IMR-90 (cell line): ENCODE data around the gene HYAL4. TPM values are rescaled to one million over a fixed set of nuclear protein-coding genes. Genes with fewer than 3 reads are reported as not detected.
"Not testable (repeated sequence)": the region's sequence is repeated elsewhere in the genome, so short reads cannot be mapped to it uniquely, and the experiment has no call there.

Experiments
- ATAC-seq: fragments of 200-7000 bp; cut with Tn5 transposase; 2 replicates; pipeline ENCODE4 v1.9.1; 2020; ENCODE audit warnings: low read depth, mild to moderate bottlenecking, moderate library complexity
- BruUV-seq: library from RNA; stranded (reverse); fragments of 400-500 nt; replicated peaks from 2 replicates; lab custom pipeline; 2021; lab: Mats Ljungman, UMichigan
- CTCF ChIA-PET: fragments of 300-600 bp; formaldehyde crosslinking; extraction: SDS; loops from one replicate; lab custom pipeline; 2021; ENCODE audit warnings: antibody characterized with exemption; lab: Yijun Ruan, JAX
- POLR2A ChIA-PET: fragments of 300-600 bp; sonication (Branson Sonifier 250); formaldehyde crosslinking; loops from one replicate; lab custom pipeline; 2022; ENCODE audit warnings: antibody characterized with exemption; ENCODE audit not compliant: unreplicated experiment; lab: Charles Lee
- DNase-seq: peaks from one replicate; pipeline ENCODE4 v3.0.0; 2013
- H2AFZ ChIP-seq: replicated peaks from 2 replicates; pipeline ENCODE3; 2013; ENCODE audit warnings: low read length, mild to moderate bottlenecking; ENCODE audit not compliant: poor library complexity
- H2AK5ac ChIP-seq: 2 replicates; pipeline ENCODE4 v1.6.1; 2013; ENCODE audit warnings: low read depth, low read length, inconsistent platforms
- H2AK9ac ChIP-seq: replicated peaks from 2 replicates; pipeline ENCODE3; 2013; ENCODE audit warnings: mild to moderate bottlenecking, low read depth, low read length, moderate library complexity; ENCODE audit not compliant: poor library complexity
- H2BK120ac ChIP-seq: 2 replicates; pipeline ENCODE4 v1.6.1; 2013; ENCODE audit warnings: low read depth, low read length, inconsistent platforms
- H2BK15ac ChIP-seq: 3 replicates; pipeline ENCODE4 v1.6.1; 2013; ENCODE audit warnings: low read depth, low read length, inconsistent platforms
- H2BK20ac ChIP-seq: 2 replicates; pipeline ENCODE4 v1.6.1; 2013; ENCODE audit warnings: low read depth, mild to moderate bottlenecking, inconsistent platforms, low read length, moderate library complexity
- H2BK5ac ChIP-seq: 2 replicates; pipeline ENCODE4 v1.6.1; 2013; ENCODE audit warnings: mild to moderate bottlenecking, low read depth, low read length, inconsistent platforms; ENCODE audit not compliant: poor library complexity, severe bottlenecking
- H3K14ac ChIP-seq: replicated peaks from 2 replicates; pipeline ENCODE4 v1.6.1; 2013; ENCODE audit warnings: low read depth, low read length, inconsistent platforms
- H3K18ac ChIP-seq: 2 replicates; pipeline ENCODE4 v1.6.1; 2013; ENCODE audit warnings: low read depth, low read length, control low read depth
- H3K23ac ChIP-seq: 2 replicates; pipeline ENCODE4 v1.6.1; 2013; ENCODE audit warnings: low read depth, low read length, inconsistent platforms
- H3K27ac ChIP-seq: 2 replicates; pipeline ENCODE4 v1.5.1; 2013; ENCODE audit warnings: mild to moderate bottlenecking, control low read depth, low read length; ENCODE audit not compliant: insufficient read depth
- H3K27me3 ChIP-seq: 2 replicates; pipeline ENCODE4 v1.6.1; 2013; ENCODE audit warnings: low read length; ENCODE audit not compliant: control insufficient read depth, insufficient read depth
- H3K36me3 ChIP-seq: 2 replicates; pipeline ENCODE4 v1.6.1; 2013; ENCODE audit warnings: low read length, mixed read lengths; ENCODE audit not compliant: control insufficient read depth, insufficient read depth
- H3K4ac ChIP-seq: 2 replicates; pipeline ENCODE4 v1.6.1; 2013; ENCODE audit warnings: low read depth, low read length, inconsistent platforms
- H3K4me1 ChIP-seq: 2 replicates; pipeline ENCODE4 v1.6.1; 2013; ENCODE audit warnings: low read length, mixed read lengths; ENCODE audit not compliant: control insufficient read depth, insufficient read depth
- H3K4me2 ChIP-seq: 2 replicates; pipeline ENCODE4 v1.6.1; 2013; ENCODE audit warnings: low read depth, mild to moderate bottlenecking, control low read depth, low read length, moderate library complexity
- H3K4me3 ChIP-seq: 2 replicates; pipeline ENCODE4 v1.5.1; 2013; ENCODE audit warnings: low read depth, mild to moderate bottlenecking, control low read depth, low read length, moderate library complexity; ENCODE audit not compliant: insufficient read depth
- H3K56ac ChIP-seq: 2 replicates; pipeline ENCODE4 v1.6.1; 2013; ENCODE audit warnings: low read length, inconsistent platforms; ENCODE audit not compliant: insufficient read depth; ENCODE audit errors: extremely low read depth
- H3K79me1 ChIP-seq, 2 experiments: 2 replicates each; pipeline ENCODE4 v1.6.1; 2013; ENCODE audit warnings: low read length in 2 of 2, inconsistent platforms in 1 of 2, low read depth in 1 of 2
- H3K9ac ChIP-seq: 2 replicates; pipeline ENCODE4 v1.6.1; 2013; ENCODE audit warnings: low read depth, low read length, control low read depth
- H3K9me1 ChIP-seq: 2 replicates; pipeline ENCODE4 v1.6.1; 2013; ENCODE audit warnings: low read length, inconsistent platforms; ENCODE audit not compliant: insufficient read depth
- H3K9me3 ChIP-seq: 2 replicates; pipeline ENCODE4 v1.6.1; 2013; ENCODE audit warnings: low read length; ENCODE audit not compliant: control insufficient read depth, insufficient read depth
- H4K20me1 ChIP-seq: 2 replicates; pipeline ENCODE4 v1.6.1; 2013; ENCODE audit warnings: low read length, inconsistent platforms; ENCODE audit not compliant: insufficient read depth
- H4K5ac ChIP-seq: 2 replicates; pipeline ENCODE4 v1.6.1; 2013; ENCODE audit warnings: mild to moderate bottlenecking, low read depth, low read length, control low read depth
- H4K8ac ChIP-seq, 2 experiments: 2 replicates each; pipeline ENCODE4 v1.6.1; 2013; ENCODE audit warnings: low read depth in 2 of 2, low read length in 2 of 2, control low read depth in 1 of 2, inconsistent platforms in 1 of 2
- H4K91ac ChIP-seq: 2 replicates; pipeline ENCODE4 v1.6.1; 2013; ENCODE audit warnings: low read depth, low read length, inconsistent platforms; ENCODE audit not compliant: insufficient read depth
- WGBS, 2 experiments: methylation state at CpG; one replicate each; pipeline versions ENCODE4 v1.1.5 to v1.1.7; 2013; ENCODE audit warnings: missing lambda C conversion rate in 2 of 2; ENCODE audit not compliant: insufficient read length in 1 of 2; ENCODE audit errors: extremely low coverage in 2 of 2; 5-methylcytosine and 5-hydroxymethylcytosine counted together
- dilution Hi-C: fragments of 300-500 bp; cut with HindIII; formaldehyde crosslinking; loops from one replicate; pipeline ENCODE4 v1.14.3; 2018; ENCODE audit warnings: low sequenced_read_pairs; ENCODE audit not compliant: unreplicated experiment
- in situ Hi-C: fragments of 300-500 bp; cut with MboI; formaldehyde crosslinking; loops from 3 replicates; pipeline ENCODE4 v1.14.3; 2019; ENCODE audit warnings: low sequenced_read_pairs, inconsistent platforms, mixed read lengths
- intact Hi-C: fragments of 100-400 bp; cut with micrococcal nuclease; formaldehyde crosslinking; loops from 2 replicates; pipeline ENCODE4 v1.10.0; 2022
- polyA plus RNA-seq, 3 experiments: library from polyadenylated mRNA; depleted of rRNA; stranded (reverse); fragments of >200 nt; gene quantifications; 2 replicates each; pipeline ENCODE4 v1.2.3, GENCODE V29; 2012; ENCODE audit warnings: low replicate concordance in 1 of 3
- total RNA-seq: library from RNA; depleted of rRNA; stranded (reverse); fragments of >200 nt; gene quantifications from 2 replicates; pipeline ENCODE4 v1.2.3, GENCODE V29; 2012

HYAL4 gene
- total and polyA plus RNA-seq, 2 of the 4 experiments (the other 2 are of a cell fraction) = not detected

- WGBS, 2 experiments = no CpG with 5 or more reads among the region's 5 CpGs
- H3K36me3 ChIP-seq, H4K91ac ChIP-seq, dilution Hi-C loops, H3K4ac ChIP-seq, BruUV-seq, H2BK5ac ChIP-seq, H3K27me3 ChIP-seq, H2AK9ac ChIP-seq, H3K18ac ChIP-seq, H3K79me1 ChIP-seq, H4K8ac ChIP-seq, H3K56ac ChIP-seq, H3K4me3 ChIP-seq, H3K4me2 ChIP-seq, H2BK120ac ChIP-seq, DNase-seq, intact Hi-C loops, H2AFZ ChIP-seq, H2AK5ac ChIP-seq, H3K9me3 ChIP-seq, CTCF ChIA-PET, H3K4me1 ChIP-seq, ATAC-seq, POLR2A ChIA-PET, H3K9ac ChIP-seq, H4K20me1 ChIP-seq, H2BK15ac ChIP-seq, H3K9me1 ChIP-seq, H3K23ac ChIP-seq, H3K27ac ChIP-seq, H3K14ac ChIP-seq, H2BK20ac ChIP-seq, H4K5ac ChIP-seq: not testable (repeated sequence)
- in situ Hi-C loops = loop anchor here (25.0 kb wide), 1 partner anchor 214 kb away; no protein-coding TSS in a partner anchor
Observed at GRCh38 chr7:123851404-123851803, 6.4 kb downstream of the HYAL4 start.

- H4K5ac ChIP-seq, H3K56ac ChIP-seq, H3K9me1 ChIP-seq, H3K14ac ChIP-seq, H4K91ac ChIP-seq, H2BK120ac ChIP-seq, BruUV-seq, H3K27me3 ChIP-seq, H2BK5ac ChIP-seq, dilution Hi-C loops, H2AK9ac ChIP-seq, H2BK20ac ChIP-seq, H3K9me3 ChIP-seq, H4K20me1 ChIP-seq, H3K18ac ChIP-seq, H3K27ac ChIP-seq, H3K23ac ChIP-seq, H3K36me3 ChIP-seq, H3K4me2 ChIP-seq, DNase-seq, H4K8ac ChIP-seq, H2AK5ac ChIP-seq, ATAC-seq, H3K4me3 ChIP-seq, CTCF ChIA-PET, H3K79me1 ChIP-seq, H3K9ac ChIP-seq, POLR2A ChIA-PET, H2AFZ ChIP-seq, H3K4me1 ChIP-seq, intact Hi-C loops, H2BK15ac ChIP-seq, H3K4ac ChIP-seq: not testable (repeated sequence)
- in situ Hi-C loops = loop anchor here (25.0 kb wide), 1 partner anchor 217 kb away; no protein-coding TSS in a partner anchor
- no CpG with 5 or more reads among the region's 2 CpGs for WGBS, 2 experiments
Observed at GRCh38 chr7:123854291-123854690, 9.3 kb downstream of the HYAL4 start.
